ENCODE data around the gene IFT74. TPM values are rescaled to one million over a fixed set of nuclear protein-coding genes. Genes with fewer than 3 reads are reported as not detected.

IFT74 gene
- total and polyA plus RNA-seq, 10 of the 15 experiments (the other 5 are each of a cell fraction or from before 2014, with no cell fraction given) = 7.6 to 15.4 (median 12.3) TPM

GRCh38 chr9:27041746-27042145, 85.5 kb downstream of the IFT74 start (continued):
- TF ChIP-seq ZNF687 (IDR thresholded peaks at IDR 0.05) (no peak), MAX (IDR thresholded peaks at IDR 0.05; ENCODE audit: low read depth, low read length) (no peak), MYB (IDR thresholded peaks at IDR 0.05; ENCODE audit: borderline replicate concordance, low read depth, low read length) (no peak), SMAD5 (IDR thresholded peaks at IDR 0.05; ENCODE audit: low read depth) (no peak), BRCA1 (IDR thresholded peaks at IDR 0.05; ENCODE audit: low read depth, low read length) (no peak), USF2 (IDR thresholded peaks at IDR 0.05; ENCODE audit: borderline replicate concordance, low read depth, low read length) (no peak), EED (IDR thresholded peaks at IDR 0.05; ENCODE audit: low read depth) (no peak), ASH2L (IDR thresholded peaks at IDR 0.05; ENCODE audit: borderline replicate concordance, low read depth) (no peak), SIX5 (IDR thresholded peaks at IDR 0.05; ENCODE audit: low read depth, low read length, severe bottlenecking) (no peak)

Data from GM12878 (cell line).